Testis (tissue), 3 donors: Measurements from ENCODE around the gene KCTD17. TPM values are rescaled to one million over a fixed set of nuclear protein-coding genes. Genes with fewer than 3 reads are reported as not detected.

ENCODE experiments used
- DNase-seq: peaks from one replicate; pipeline ENCODE4 v3.0.0-alpha.2; 2019
- H3K27ac ChIP-seq, 2 donors: fragments of 200-600 bp; sonication (generic); one replicate each; pipeline ENCODE4 v1.5.1; 2019
- H3K27me3 ChIP-seq: fragments of 200-600 bp; sonication (generic); one replicate; pipeline ENCODE4 v1.5.1; 2019
- H3K36me3 ChIP-seq: fragments of 200-600 bp; sonication (generic); one replicate; pipeline ENCODE4 v1.5.1; 2017; ENCODE audit warnings: low read depth; ENCODE audit errors: missing control alignments
- H3K4me1 ChIP-seq: fragments of 200-600 bp; sonication (generic); one replicate; pipeline ENCODE4 v1.5.1; 2019
- H3K4me3 ChIP-seq, 2 donors: fragments of 200-600 bp; sonication (generic); one replicate each; pipeline ENCODE4 v1.5.1; 2017 to 2019
- H3K9me3 ChIP-seq: fragments of 200-600 bp; sonication (generic); one replicate; pipeline ENCODE4 v1.5.1; 2017
- CTCF ChIP-seq, 3 experiments: fragments of 450-650 bp in 2 of 3; fragments of 200-600 bp in 1 of 3; sonication (generic) in 1 of 3; IDR thresholded peaks; one replicate each; pipeline ENCODE4 v1.5.1; 2016 to 2019; ENCODE audit warnings: antibody characterized with exemption in 3 of 3, mild to moderate bottlenecking in 2 of 3, moderate library complexity in 1 of 3
- POLR2A ChIP-seq: fragments of 450-650 bp; IDR thresholded peaks from one replicate; pipeline ENCODE4 v1.6.1; 2017; ENCODE audit warnings: antibody characterized with exemption, mild to moderate bottlenecking, moderate library complexity
- WGBS, 2 donors: methylation state at CpG; one replicate each; pipeline ENCODE4 v1.1.5; 2018; 5-methylcytosine and 5-hydroxymethylcytosine counted together
- intact Hi-C: fragments of 100-400 bp; cut with DNase I; formaldehyde crosslinking; loops from one replicate; pipeline ENCODE4 v1.15.1; 2023; ENCODE audit warnings: low total_unique reads
- polyA plus RNA-seq: library from polyadenylated mRNA; stranded (reverse); fragments of 350-450 nt; fragmentation: Illumina TruSeq; extraction: RNeasy Lipid Tissue Mini Kit (QIAGEN cat#74804); gene quantifications from one replicate; pipeline ENCODE4 v1.2.3, GENCODE V29; 2014; ENCODE audit warnings: low read depth, low replicate concordance; ENCODE audit not compliant: insufficient read depth
- total RNA-seq, 2 donors: library from RNA; depleted of rRNA; stranded (reverse); fragments of >200 nt; gene quantifications; one replicate each; pipeline ENCODE4 v1.2.3, GENCODE V29; 2016

The KCTD17 gene
- total and polyA plus RNA-seq, 3 donors from 2014 or later: 39.1 to 99.1 (median 57.0) TPM

DNA sequence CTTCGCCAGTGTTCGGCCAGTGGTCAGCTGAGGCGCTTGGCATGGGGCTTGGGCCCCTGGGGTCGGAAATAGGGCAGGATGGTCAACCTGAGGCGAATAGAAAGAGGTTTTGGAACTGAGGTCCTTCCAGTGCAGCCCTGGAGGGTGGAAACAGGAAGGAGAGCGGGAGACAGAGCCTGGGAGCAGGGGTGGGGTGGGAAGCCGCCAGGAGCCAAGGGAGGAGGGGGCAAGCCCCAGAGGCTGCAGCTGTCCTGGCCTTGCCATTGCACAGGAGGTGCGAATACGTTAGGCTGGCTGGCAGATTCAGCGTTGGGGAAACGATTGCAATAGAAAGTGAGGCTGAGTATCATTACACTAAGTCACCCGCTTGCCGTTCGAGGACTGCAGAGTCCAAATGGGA is 13.9 kb upstream of the KCTD17 start:
- 70 to 75% methylated on average over 14 of the region's 14 CpGs for WGBS, 2 donors
- no peak overlapping the region for H3K27ac ChIP-seq
- TF ChIP-seq POLR2A (no peak), CTCF (IDR thresholded peaks at IDR 0.05) (no peak)
- no peak overlapping the region for H3K4me3 ChIP-seq
- H3K36me3 ChIP-seq: no peaks in the 10 kb centered on the region
- no peak for DNase-seq
- intact Hi-C loops: no loop called here
- H3K27me3 ChIP-seq: no peaks in the 10 kb centered on the region
- H3K9me3 ChIP-seq: no peaks in the 10 kb centered on the region
- no peaks in the 10 kb centered on the region for H3K4me1 ChIP-seq

DNA sequence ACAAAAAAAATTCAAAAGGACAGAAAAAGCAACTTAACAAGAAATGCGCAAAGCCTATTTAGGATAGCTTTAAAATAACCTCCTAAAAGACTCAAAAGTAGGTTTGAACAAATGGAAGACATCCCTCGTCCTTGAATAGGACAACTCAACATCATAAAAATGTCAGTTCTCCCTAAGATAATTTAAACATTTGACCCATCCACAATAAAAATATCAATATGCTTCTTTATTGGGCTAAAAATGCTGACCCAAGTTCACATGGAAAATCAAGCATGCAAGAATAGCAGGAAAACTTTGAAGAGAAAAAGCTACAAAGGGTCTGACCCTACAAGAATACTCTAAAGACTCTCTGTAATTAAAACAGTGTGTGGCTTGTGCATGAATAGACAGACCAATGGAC is 12.1 kb upstream of the KCTD17 start:
- Histone ChIP-seq H3K9me3 (no peaks in the 10 kb centered on the region), H3K27ac (no peak overlapping the region), H3K36me3 (no peaks in the 10 kb centered on the region), H3K27me3 (no peaks in the 10 kb centered on the region), H3K4me1 (no peaks in the 10 kb centered on the region), H3K4me3 (no peak overlapping the region)
- TF ChIP-seq CTCF (IDR thresholded peaks at IDR 0.05): no peak
- no peak for TF ChIP-seq POLR2A
- DNase-seq: no peak
- intact Hi-C loops: no loop called here
- 75 to 79% methylated on average over 2 of the region's 2 CpGs for WGBS, 2 donors

GRCh38 chr22:37043209-37043827 is 8.2 kb upstream of the KCTD17 start:
- Histone ChIP-seq H3K4me1 (no peaks in the 10 kb centered on the region), H3K27me3 (no peaks in the 10 kb centered on the region), H3K4me3 (no peak overlapping the region), H3K9me3 (no peaks in the 10 kb centered on the region), H3K36me3 (no peaks in the 10 kb centered on the region), H3K27ac (no peak overlapping the region)
- intact Hi-C loops: no loop called here
- 78 to 80% methylated on average over 7 of the region's 7 CpGs for WGBS, 2 donors
- DNase-seq: no peak
- no peak for TF ChIP-seq POLR2A

DNA sequence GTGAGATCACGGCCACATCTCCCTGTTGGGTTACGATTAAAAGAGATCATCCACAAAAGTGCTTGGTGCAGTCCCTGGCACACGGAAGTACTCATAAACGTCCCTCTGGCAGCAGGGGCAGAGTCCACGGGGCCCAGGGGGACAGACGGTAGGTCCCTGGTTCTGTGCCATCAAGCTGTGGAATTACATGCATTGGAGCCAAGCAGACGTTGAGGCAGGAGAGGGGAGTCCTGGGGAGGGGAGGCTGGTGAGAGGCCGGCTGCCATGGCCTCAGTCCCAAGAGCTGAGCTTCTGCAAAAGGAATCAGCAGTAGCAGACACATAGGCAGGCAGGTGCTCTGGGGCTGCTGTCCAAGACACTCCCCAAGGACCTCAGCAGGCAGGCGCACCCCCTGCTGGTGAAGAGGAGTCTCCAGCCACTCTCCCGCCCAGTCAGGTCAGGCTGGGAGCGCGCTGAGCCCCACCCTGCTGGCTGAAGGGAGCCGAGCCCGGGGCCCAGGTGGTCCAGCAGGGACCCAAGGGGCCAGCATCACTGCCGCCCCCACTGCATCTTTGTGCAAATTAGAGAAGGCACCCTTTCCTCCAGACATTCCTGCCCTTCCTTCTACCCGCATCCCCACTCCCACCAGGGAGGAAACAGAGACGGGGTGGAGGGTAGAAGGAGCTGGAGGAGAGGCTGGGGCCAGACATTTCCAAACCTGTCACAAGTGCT is 7.6 kb upstream of the KCTD17 start:
- no peak for TF ChIP-seq POLR2A
- peak; percentile 24 to 50 (median 36) for TF ChIP-seq CTCF (IDR thresholded peaks at IDR 0.05)
- no peaks in the 10 kb centered on the region for H3K36me3 ChIP-seq
- 48 to 65% methylated on average over 9 to 17 of the region's 17 CpGs for WGBS, 2 donors
- no peak overlapping the region for H3K4me3 ChIP-seq
- intact Hi-C loops: no loop called here
- no peaks in the 10 kb centered on the region for H3K4me1 ChIP-seq
- H3K27ac ChIP-seq: no peak overlapping the region
- H3K27me3 ChIP-seq: no peaks in the 10 kb centered on the region
- DNase-seq: peak; percentile 78
- H3K9me3 ChIP-seq: no peaks in the 10 kb centered on the region

- intact Hi-C loops: no loop called here
- 88 to 89% methylated on average over 9 of the region's 9 CpGs for WGBS, 2 donors
Observed at GRCh38 chr22:37044634-37045625, 6.6 kb upstream of the KCTD17 start.

More at GRCh38 chr22:37044634-37045625, 6.6 kb upstream of the KCTD17 start:
- TF ChIP-seq CTCF (IDR thresholded peaks at IDR 0.05) (no peak), POLR2A (no peak)
- H3K4me1 ChIP-seq: no peaks in the 10 kb centered on the region
- no peaks in the 10 kb centered on the region for H3K9me3 ChIP-seq
- H3K4me3 ChIP-seq: no peak overlapping the region
- H3K36me3 ChIP-seq: no peaks in the 10 kb centered on the region
- no peak for DNase-seq
- H3K27ac ChIP-seq: no peak overlapping the region
- H3K27me3 ChIP-seq: no peaks in the 10 kb centered on the region
